Endothelial cell of umbilical vein (primary cell): ENCODE results near the gene MTREX.

Experiments used
- CTCF ChIP-seq, 2 donors: IDR thresholded peaks; 1 replicate in 1 of 2; 2 replicates in 1 of 2; pipeline ENCODE4 v1.5.1; 2011; ENCODE audit warnings: low read length in 2 of 2, mild to moderate bottlenecking in 2 of 2, moderate library complexity in 2 of 2, control low read depth in 1 of 2, inconsistent platforms in 1 of 2, low read depth in 1 of 2; ENCODE audit not compliant: insufficient read depth in 1 of 2; ENCODE audit errors: extremely low read depth in 1 of 2
- EZH2 ChIP-seq: IDR thresholded peaks from 2 replicates; pipeline ENCODE4 v1.6.1; 2012; ENCODE audit warnings: borderline replicate concordance, low read depth, mild to moderate bottlenecking, moderate library complexity, low read length, inconsistent platforms; ENCODE audit not compliant: severe bottlenecking
- FOS ChIP-seq: IDR thresholded peaks from 2 replicates; pipeline ENCODE4 v1.6.1; 2011; ENCODE audit warnings: mild to moderate bottlenecking, low read length, moderate library complexity, borderline replicate concordance; ENCODE audit not compliant: insufficient read depth
- JUN ChIP-seq: IDR thresholded peaks from 2 replicates; pipeline ENCODE4 v1.6.1; 2011; ENCODE audit warnings: borderline replicate concordance, low read depth; ENCODE audit not compliant: insufficient read length, insufficient read depth
- MAX ChIP-seq: IDR thresholded peaks from 2 replicates; pipeline ENCODE4 v1.6.1; 2011; ENCODE audit not compliant: insufficient read depth, insufficient read length
- POLR2A ChIP-seq: IDR thresholded peaks from 2 replicates; pipeline ENCODE4 v1.6.1; 2012; ENCODE audit warnings: low read depth, mild to moderate bottlenecking, control low read depth, low read length
- POLR2AphosphoS5 ChIP-seq: IDR thresholded peaks from 2 replicates; pipeline ENCODE4 v1.6.1; 2012; ENCODE audit warnings: low read depth, mild to moderate bottlenecking, control low read depth, low read length, moderate library complexity; ENCODE audit not compliant: insufficient read depth

- TF ChIP-seq CTCF (IDR thresholded peaks at IDR 0.05; ENCODE audit: extremely low read depth in 1 of 2, insufficient read depth in 1 of 2, low read depth in 1 of 2, low read length in 2 of 2) (no peak), JUN (no peak), MAX (no peak), POLR2A (no peak), FOS (no peak), EZH2 (no peak), POLR2AphosphoS5 (no peak)
These were observed 145.4 kb downstream of the MTREX start for GRCh38 chr5:55453211-55453610.
